NCI-H1694 (cell line): ENCODE measurements around the gene INCENP.
"Not testable (repeated sequence)": the region's sequence is repeated elsewhere in the genome, so short reads cannot be mapped to it uniquely, and the experiment has no call there.

ENCODE experiments used
- DNase-seq: peaks from one replicate; lab custom pipeline; 2025; lab: John Stamatoyannopoulos, UW

The INCENP gene

GRCh38 chr11:62123669-62124185 is at the start of gene INCENP:
Gene INCENP (plus strand): TSS chr11:62124011. CDS start chr11:62128162, 4,151 bp downstream.
- peak; percentile 96 for DNase-seq

- no peak for DNase-seq
Measured at GRCh38 chr11:62075438-62075837, 48.4 kb upstream of the INCENP start.

GRCh38 chr11:62077132-62077531 is 46.7 kb upstream of the INCENP start:
- no peak for DNase-seq

- DNase-seq = peak; percentile 28
Measured at GRCh38 chr11:62081378-62082291, 42.2 kb upstream of the INCENP start.

- no peak for DNase-seq
Measured at GRCh38 chr11:62082292-62082657, 41.5 kb upstream of the INCENP start.

GRCh38 chr11:62084801-62085200 is 39.0 kb upstream of the INCENP start:
- not testable (repeated sequence) for DNase-seq

- no peak for DNase-seq
Measured at GRCh38 chr11:62087694-62088093, 36.1 kb upstream of the INCENP start.

GRCh38 chr11:62088331-62088933 is 35.4 kb upstream of the INCENP start:
- DNase-seq = no peak

- no peak for DNase-seq
Measured at GRCh38 chr11:62103141-62103540, 20.7 kb upstream of the INCENP start.

- DNase-seq = no peak
Measured at GRCh38 chr11:62103986-62104385, 19.8 kb upstream of the INCENP start.

- DNase-seq = no peak
Measured at GRCh38 chr11:62104816-62105653, 18.8 kb upstream of the INCENP start.

- no peak for DNase-seq
Measured at GRCh38 chr11:62105667-62106191, 18.1 kb upstream of the INCENP start.

- peak; percentile 60 for DNase-seq
Measured at GRCh38 chr11:62108017-62108750, 15.6 kb upstream of the INCENP start.

GRCh38 chr11:62108971-62109404 is 14.8 kb upstream of the INCENP start:
- no peak for DNase-seq

- no peak for DNase-seq
Measured at GRCh38 chr11:62115085-62115694, 8.6 kb upstream of the INCENP start.

GRCh38 chr11:62116451-62116850 is 7.4 kb upstream of the INCENP start:
- DNase-seq = no peak

- no peak for DNase-seq
Measured at GRCh38 chr11:62119569-62119968, 4.2 kb upstream of the INCENP start.

GRCh38 chr11:62120001-62120400 is 3.8 kb upstream of the INCENP start:
- no peak for DNase-seq

- no peak for DNase-seq
Measured at GRCh38 chr11:62120431-62120830, 3.4 kb upstream of the INCENP start.

GRCh38 chr11:62122076-62122475 is 1.7 kb upstream of the INCENP start:
- DNase-seq = no peak
